Activated CD4-positive, alpha-beta T cell treated with anti-CD3 and anti-CD28 coated beads, Interleukin-2, amount 50 U/mL, for 4 hours (primary cell): ENCODE data around the gene SPATA2L.
"Not testable (repeated sequence)": the region's sequence is repeated elsewhere in the genome, so short reads cannot be mapped to it uniquely, and the experiment has no call there.

ENCODE experiments used
- DNase-seq, 2 experiments: peaks; one replicate each; pipeline ENCODE4 v3.0.0-alpha.2; 2020

SPATA2L gene

GRCh38 chr16:89689142-89689541, 12.4 kb downstream of the SPATA2L start:
- no peak for DNase-seq

- DNase-seq = no peak
Measured at GRCh38 chr16:89688395-89688794, 13.1 kb downstream of the SPATA2L start.

GRCh38 chr16:89687092-89687940, 14.2 kb downstream of the SPATA2L start:
- no peak for DNase-seq

GRCh38 chr16:89686520-89687091, 14.9 kb downstream of the SPATA2L start, which contains the start of gene CDK10:
Gene CDK10, plus strand, starts transcription at chr16:89686689. Its CDS starts 22 bp downstream, at chr16:89686711.
- DNase-seq = peak; percentile 78 to 80

- no peak for DNase-seq
Measured at GRCh38 chr16:89685916-89686315, 15.6 kb downstream of the SPATA2L start.

GRCh38 chr16:89678258-89678657, 23.2 kb downstream of the SPATA2L start:
- no peak for DNase-seq

- DNase-seq = no peak
Measured at GRCh38 chr16:89672177-89672941, 29.1 kb downstream of the SPATA2L start.

GRCh38 chr16:89671565-89671964, 29.9 kb downstream of the SPATA2L start:
- DNase-seq = not testable (repeated sequence)

- DNase-seq = no peak
Measured at GRCh38 chr16:89670496-89671431, 30.7 kb downstream of the SPATA2L start.

GRCh38 chr16:89669755-89670154, 31.8 kb downstream of the SPATA2L start:
- DNase-seq = no peak

- DNase-seq = no peak
Measured at GRCh38 chr16:89668790-89669158, 32.7 kb downstream of the SPATA2L start.

GRCh38 chr16:89667633-89668032, 33.9 kb downstream of the SPATA2L start:
- no peak for DNase-seq

- not testable (repeated sequence) for DNase-seq
Measured at GRCh38 chr16:89667000-89667399, 34.5 kb downstream of the SPATA2L start.

GRCh38 chr16:89664238-89664637, 37.3 kb downstream of the SPATA2L start:
- not testable (repeated sequence) for DNase-seq

- no peak for DNase-seq
Measured at GRCh38 chr16:89661215-89661614, 40.3 kb downstream of the SPATA2L start.

GRCh38 chr16:89660146-89660545, 41.4 kb downstream of the SPATA2L start:
- no peak for DNase-seq

- DNase-seq = no peak
Measured at GRCh38 chr16:89658221-89658879, 43.2 kb downstream of the SPATA2L start.

GRCh38 chr16:89657442-89658220, 43.9 kb downstream of the SPATA2L start, which contains the start of the genes CHMP1A and SPATA33:
Gene CHMP1A, minus strand, starts transcription at chr16:89657708. Its CDS starts 120 bp downstream, at chr16:89657588.
Gene SPATA33, plus strand, starts transcription at chr16:89657836. Its CDS starts 76 bp downstream, at chr16:89657912.
- peak; percentile 87 to 89 for DNase-seq

- no peak for DNase-seq
Measured at GRCh38 chr16:89656435-89657121, 44.9 kb downstream of the SPATA2L start.

GRCh38 chr16:89655062-89655643, 46.4 kb downstream of the SPATA2L start:
- no peak for DNase-seq
